Esophagus muscularis mucosa (tissue), 4 donors: ENCODE measurements around the gene GDF11. TPM values are rescaled to one million over a fixed set of nuclear protein-coding genes. Genes with fewer than 3 reads are reported as not detected.
A peak's percentile ranks its signal among the peaks of the same experiment; 100 is the strongest.

ENCODE experiments used
- DNase-seq: peaks from one replicate; pipeline ENCODE4 v3.0.0-alpha.2; 2017; ENCODE audit errors: extremely low spot score
- H3K27ac ChIP-seq, 4 donors: fragments of 200-600 bp; sonication (generic); replicated peaks in 1 of 4; 1 replicate in 3 of 4; 2 replicates in 1 of 4; pipeline ENCODE4 v1.5.1; 2016 to 2019; ENCODE audit warnings: mild to moderate bottlenecking in 1 of 4
- H3K27me3 ChIP-seq, 4 donors: fragments of 200-600 bp; sonication (generic); one replicate each; pipeline versions ENCODE4 v1.5.1 to v1.6.0; 2016 to 2019
- H3K36me3 ChIP-seq, 4 donors: fragments of 200-600 bp; sonication (generic); one replicate each; pipeline ENCODE4 v1.5.1; 2016 to 2019
- H3K4me1 ChIP-seq, 4 donors: fragments of 200-600 bp; sonication (generic); one replicate each; pipeline ENCODE4 v1.5.1; 2016 to 2019
- H3K4me3 ChIP-seq, 4 donors: fragments of 200-600 bp; sonication (generic); 1 replicate in 2 of 4; 2 replicates in 2 of 4; pipeline ENCODE4 v1.5.1; 2016 to 2019; ENCODE audit warnings: mild to moderate bottlenecking in 4 of 4, moderate library complexity in 1 of 4
- H3K9me3 ChIP-seq, 4 donors: fragments of 200-600 bp; sonication (generic); 1 replicate in 3 of 4; 2 replicates in 1 of 4; pipeline ENCODE4 v1.5.1; 2016 to 2019
- EP300 ChIP-seq: sonication (generic); formaldehyde crosslinking; IDR thresholded peaks from one replicate; pipeline ENCODE4 v1.6.1; 2017; ENCODE audit warnings: antibody characterized with exemption
- POLR2A ChIP-seq: fragments of 450-650 bp; IDR thresholded peaks from one replicate; pipeline ENCODE4 v1.6.1; 2017; ENCODE audit warnings: antibody characterized with exemption, moderate library complexity, mild to moderate bottlenecking, low read depth
- POLR2AphosphoS5 ChIP-seq, 2 donors: sonication (generic); formaldehyde crosslinking; IDR thresholded peaks; one replicate each; pipeline ENCODE4 v1.6.1; 2017; ENCODE audit warnings: antibody characterized with exemption in 2 of 2
- WGBS: methylation state at CpG from one replicate; pipeline ENCODE4 v1.1.5; 2018; 5-methylcytosine and 5-hydroxymethylcytosine counted together
- intact Hi-C: fragments of 100-400 bp; cut with DNase I; formaldehyde crosslinking; loops from one replicate; pipeline ENCODE4 v1.15.1; 2023
- total RNA-seq, 4 donors: library from RNA; depleted of rRNA; stranded (reverse); fragments of >200 nt; gene quantifications; one replicate each; pipeline versions ENCODE4 v1.1.0 to v1.2.1, GENCODE V29; 2016
- TF ChIP-seq, protein P1 (sequence below), 3 experiments: fragments of 200-600 bp in 2 of 3; fragments of 450-650 bp in 1 of 3; sonication (generic) in 2 of 3; IDR thresholded peaks; one replicate each; pipeline ENCODE4 v1.5.1; 2017 to 2019; ENCODE audit warnings: antibody characterized with exemption in 3 of 3, mild to moderate bottlenecking in 2 of 3, moderate library complexity in 1 of 3

Gene GDF11
- total RNA-seq, 4 donors from 2014 or later = 1.7 to 9.0 (median 4.9) TPM

DNA sequence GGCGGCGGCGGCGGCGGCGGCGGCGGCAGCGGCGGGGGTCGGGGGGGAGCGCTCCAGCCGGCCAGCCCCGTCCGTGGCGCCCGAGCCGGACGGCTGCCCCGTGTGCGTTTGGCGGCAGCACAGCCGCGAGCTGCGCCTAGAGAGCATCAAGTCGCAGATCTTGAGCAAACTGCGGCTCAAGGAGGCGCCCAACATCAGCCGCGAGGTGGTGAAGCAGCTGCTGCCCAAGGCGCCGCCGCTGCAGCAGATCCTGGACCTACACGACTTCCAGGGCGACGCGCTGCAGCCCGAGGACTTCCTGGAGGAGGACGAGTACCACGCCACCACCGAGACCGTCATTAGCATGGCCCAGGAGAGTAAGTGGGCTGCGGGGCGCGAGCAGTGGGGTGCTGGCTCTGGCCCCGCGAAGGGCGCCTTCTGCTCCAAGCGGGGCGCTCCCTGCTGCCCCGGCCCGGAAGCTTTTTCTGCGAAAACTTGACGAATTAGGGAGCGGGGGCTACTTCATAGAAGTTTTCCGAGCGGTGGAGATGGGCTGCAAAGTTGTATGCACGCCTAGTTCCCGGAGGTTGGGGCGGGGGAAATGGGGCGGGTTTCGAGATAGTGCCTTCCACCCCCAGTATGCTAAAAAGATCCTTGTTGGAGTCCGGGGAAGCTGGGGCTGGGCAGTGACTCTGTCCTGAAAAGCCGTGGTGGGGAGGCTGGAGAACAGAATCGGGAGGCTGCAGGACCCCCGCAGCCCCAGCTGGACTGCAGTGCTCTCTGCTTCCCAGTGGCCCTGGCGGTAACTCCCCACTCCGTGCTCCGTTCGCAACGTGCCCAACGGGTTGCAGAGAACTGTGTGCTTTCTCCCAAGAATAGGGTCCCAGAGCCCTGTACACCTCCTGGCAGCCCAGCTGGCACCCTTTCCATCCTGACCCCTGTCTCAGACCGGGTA is 751 bp downstream of the GDF11 start:
- Histone ChIP-seq H3K4me3 (peak overlapping the region; percentile 59 to 65 (median 62)), H3K9me3 (no peaks in the 10 kb centered on the region), H3K27ac (peak overlapping the region; percentile 65 to 81 (median 78)), H3K36me3 (no peaks in the 10 kb centered on the region), H3K4me1 (peaks cover 23 to 55% (median 40%) of the 10 kb centered on the region in 4 donors), H3K27me3 (no peaks in the 10 kb centered on the region)
- under 1% methylated on average over 18 of the region's 73 CpGs for WGBS
- TF ChIP-seq EP300 (no peak), POLR2A (no peak), POLR2AphosphoS5 (IDR thresholded peaks at IDR 0.05) (peak in 1 of 2 donors; percentile 44)
- TF ChIP-seq, protein P1, sequence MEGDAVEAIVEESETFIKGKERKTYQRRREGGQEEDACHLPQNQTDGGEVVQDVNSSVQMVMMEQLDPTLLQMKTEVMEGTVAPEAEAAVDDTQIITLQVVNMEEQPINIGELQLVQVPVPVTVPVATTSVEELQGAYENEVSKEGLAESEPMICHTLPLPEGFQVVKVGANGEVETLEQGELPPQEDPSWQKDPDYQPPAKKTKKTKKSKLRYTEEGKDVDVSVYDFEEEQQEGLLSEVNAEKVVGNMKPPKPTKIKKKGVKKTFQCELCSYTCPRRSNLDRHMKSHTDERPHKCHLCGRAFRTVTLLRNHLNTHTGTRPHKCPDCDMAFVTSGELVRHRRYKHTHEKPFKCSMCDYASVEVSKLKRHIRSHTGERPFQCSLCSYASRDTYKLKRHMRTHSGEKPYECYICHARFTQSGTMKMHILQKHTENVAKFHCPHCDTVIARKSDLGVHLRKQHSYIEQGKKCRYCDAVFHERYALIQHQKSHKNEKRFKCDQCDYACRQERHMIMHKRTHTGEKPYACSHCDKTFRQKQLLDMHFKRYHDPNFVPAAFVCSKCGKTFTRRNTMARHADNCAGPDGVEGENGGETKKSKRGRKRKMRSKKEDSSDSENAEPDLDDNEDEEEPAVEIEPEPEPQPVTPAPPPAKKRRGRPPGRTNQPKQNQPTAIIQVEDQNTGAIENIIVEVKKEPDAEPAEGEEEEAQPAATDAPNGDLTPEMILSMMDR (IDR thresholded peaks at IDR 0.05) = peak in 1 of 3 experiments; percentile 11
- intact Hi-C loops = loop anchor here (2.0 to 10.0 kb wide), 2 partner anchors 197 to 291 kb away; no protein-coding TSS in a partner anchor
- DNase-seq = no peak

DNA sequence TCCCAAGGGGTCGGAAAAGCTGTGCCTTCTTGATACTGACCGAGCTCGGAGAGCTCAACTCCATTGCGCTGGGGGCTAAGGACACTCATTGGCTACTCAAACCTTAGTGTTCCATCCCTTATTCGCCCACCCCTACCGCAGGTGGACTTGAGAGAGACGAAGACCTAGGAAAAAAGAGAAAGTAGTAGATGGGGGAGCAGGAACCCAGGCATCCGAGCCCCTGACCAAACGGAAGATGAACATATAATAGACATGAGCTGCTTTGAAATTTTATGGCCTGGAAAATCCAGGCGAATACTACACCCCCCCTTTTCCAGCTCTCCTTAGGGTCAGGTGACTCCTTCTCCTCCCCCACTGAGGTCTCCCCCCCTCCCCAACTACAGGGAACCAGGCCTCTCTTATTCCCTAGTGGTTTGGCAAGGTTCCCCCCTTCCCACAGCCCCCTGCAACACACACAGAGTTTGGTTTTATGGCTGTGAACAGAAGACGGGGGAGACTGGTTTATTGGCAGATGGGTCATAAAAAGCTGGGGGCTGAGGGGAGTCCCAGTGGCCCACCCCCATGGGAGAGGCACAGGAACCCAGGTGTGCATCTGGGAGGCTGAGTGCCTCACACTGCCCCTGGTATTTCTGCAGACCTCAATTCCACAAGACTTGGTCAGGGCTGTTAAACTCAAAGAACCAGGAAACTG is 1.6 kb downstream of the GDF11 start:
- Histone ChIP-seq H3K36me3 (peaks cover 0 to 4% (median 0%) of the 10 kb centered on the region in 4 donors), H3K27me3 (no peaks in the 10 kb centered on the region), H3K4me3 (peak overlapping the region; percentile 59 to 65 (median 62)), H3K27ac (peak overlapping the region in 3 of 4 donors; percentile 14 to 81 (median 75)), H3K9me3 (no peaks in the 10 kb centered on the region), H3K4me1 (peaks cover 23 to 50% (median 40%) of the 10 kb centered on the region in 4 donors)
- DNase-seq = no peak
- intact Hi-C loops = loop anchor here (5.0 to 10.0 kb wide), 2 partner anchors 53 to 290 kb away; no protein-coding TSS in a partner anchor
- WGBS = 15% methylated on average over 10 of the region's 11 CpGs
- TF ChIP-seq POLR2A (no peak), EP300 (no peak), POLR2AphosphoS5 (IDR thresholded peaks at IDR 0.05) (no peak)
- TF ChIP-seq, protein P1 (IDR thresholded peaks at IDR 0.05) = no peak

DNA sequence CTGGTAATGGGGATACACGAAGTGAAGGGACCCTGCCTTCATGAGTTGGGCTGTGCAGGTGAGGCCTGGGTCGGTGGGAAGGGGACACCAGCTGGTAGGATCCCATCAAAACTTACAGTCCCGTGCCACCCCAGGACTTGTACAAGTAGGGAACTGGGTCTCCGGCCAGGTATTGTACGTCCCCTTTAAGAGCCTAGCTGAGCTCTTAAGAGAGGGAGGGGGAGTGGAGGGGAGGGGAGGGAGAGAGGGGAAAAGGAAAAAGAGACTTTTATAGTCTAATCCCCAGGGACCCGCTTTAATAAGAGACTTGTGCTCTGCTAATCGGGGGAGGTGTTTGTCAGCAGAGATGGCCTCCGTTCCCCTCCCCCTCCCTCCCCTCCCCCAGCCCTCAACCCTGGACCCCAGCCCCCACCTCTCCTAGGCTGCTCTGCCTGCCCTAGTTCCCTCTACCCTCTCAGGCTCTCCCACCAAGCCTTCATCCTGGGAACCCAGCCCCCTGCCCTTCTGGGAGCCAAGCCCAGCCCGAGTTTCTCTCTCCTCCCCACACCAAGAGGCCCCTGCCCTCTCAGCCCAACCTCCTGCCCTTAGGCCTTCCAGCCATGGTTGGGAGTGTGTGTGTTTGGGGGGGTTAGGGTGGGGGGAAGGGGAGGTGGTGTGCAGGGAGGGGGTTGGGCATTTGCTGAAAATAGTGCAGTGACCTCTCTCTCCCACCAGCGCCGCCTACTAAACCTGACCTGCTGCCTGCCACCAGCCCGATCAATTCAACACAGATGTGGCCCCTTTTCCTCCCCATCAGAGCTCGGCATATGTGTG is 2.6 kb downstream of the GDF11 start:
- Histone ChIP-seq H3K4me3 (peak overlapping the region; percentile 8 to 34 (median 16)), H3K9me3 (no peaks in the 10 kb centered on the region), H3K27ac (peak overlapping the region; percentile 38 to 75 (median 50)), H3K4me1 (peaks cover 23 to 50% (median 40%) of the 10 kb centered on the region in 4 donors), H3K27me3 (no peaks in the 10 kb centered on the region), H3K36me3 (peaks cover 0 to 13% (median 3%) of the 10 kb centered on the region in 4 donors)
- TF ChIP-seq POLR2A (no peak), EP300 (no peak), POLR2AphosphoS5 (IDR thresholded peaks at IDR 0.05) (no peak)
- TF ChIP-seq, protein P1 (IDR thresholded peaks at IDR 0.05) = no peak
- DNase-seq = no peak
- 23% methylated on average over 13 of the region's 13 CpGs for WGBS
- intact Hi-C loops = loop anchor here (5.0 to 10.0 kb wide), 2 partner anchors 52 to 289 kb away; no protein-coding TSS in a partner anchor
